AG10803 (cell line): ENCODE results near the gene LGALS12.

Source experiments
- DNase-seq: peaks from one replicate; pipeline ENCODE4 v3.0.0; 2010; ENCODE audit warnings: low read depth
- H3K4me3 ChIP-seq: 2 replicates; pipeline ENCODE4 v1.5.1; 2011; ENCODE audit warnings: mild to moderate bottlenecking, low read length, control low read depth
- CTCF ChIP-seq: conservative IDR thresholded peaks from 2 replicates; pipeline ENCODE4 v1.5.1; 2011; ENCODE audit warnings: mild to moderate bottlenecking, low read length, control low read depth, inconsistent platforms

The LGALS12 gene

GRCh38 chr11:63480039-63480438 lies 25.8 kb upstream of the LGALS12 start:
- no peak for DNase-seq
- H3K4me3 ChIP-seq, result no peak overlapping the region
- no peak for TF ChIP-seq CTCF

- DNase-seq, result no peak
- no peak overlapping the region for H3K4me3 ChIP-seq
- no peak for TF ChIP-seq CTCF
These were observed 20.1 kb upstream of the LGALS12 start for GRCh38 chr11:63485777-63486176.

GRCh38 chr11:63488789-63489188 lies 17.1 kb upstream of the LGALS12 start:
- no peak for TF ChIP-seq CTCF
- no peak for DNase-seq
- no peak overlapping the region for H3K4me3 ChIP-seq

GRCh38 chr11:63489879-63490278 lies 16.0 kb upstream of the LGALS12 start:
- peak; percentile 22 for DNase-seq
- no peak overlapping the region for H3K4me3 ChIP-seq
- TF ChIP-seq CTCF, result no peak

- DNase-seq, result no peak
- no peak for TF ChIP-seq CTCF
- peak within 1 kb of the TSS; percentile 31 for H3K4me3 ChIP-seq
These were observed 15.2 kb upstream of the LGALS12 start, which contains the start of gene PLAAT5 for GRCh38 chr11:63490551-63491239. TSS of gene PLAAT5 (minus strand) at chr11:63491167. CDS start at chr11:63491034, 133 bp downstream.

GRCh38 chr11:63491240-63491587 lies 14.7 kb upstream of the LGALS12 start:
- TF ChIP-seq CTCF, result no peak
- DNase-seq, result no peak
- H3K4me3 ChIP-seq, result peak overlapping the region; percentile 31

- no peak for DNase-seq
- no peak overlapping the region for H3K4me3 ChIP-seq
- TF ChIP-seq CTCF, result no peak
These were observed 14.1 kb upstream of the LGALS12 start for GRCh38 chr11:63491636-63492372.
